Measurements from ENCODE around the gene GUCY1A2. TPM values are rescaled to one million over a fixed set of nuclear protein-coding genes. Genes with fewer than 3 reads are reported as not detected.

GUCY1A2 gene
- total RNA-seq, 2 donors from 2014 or later: 0.06 to 0.08 TPM

DNA sequence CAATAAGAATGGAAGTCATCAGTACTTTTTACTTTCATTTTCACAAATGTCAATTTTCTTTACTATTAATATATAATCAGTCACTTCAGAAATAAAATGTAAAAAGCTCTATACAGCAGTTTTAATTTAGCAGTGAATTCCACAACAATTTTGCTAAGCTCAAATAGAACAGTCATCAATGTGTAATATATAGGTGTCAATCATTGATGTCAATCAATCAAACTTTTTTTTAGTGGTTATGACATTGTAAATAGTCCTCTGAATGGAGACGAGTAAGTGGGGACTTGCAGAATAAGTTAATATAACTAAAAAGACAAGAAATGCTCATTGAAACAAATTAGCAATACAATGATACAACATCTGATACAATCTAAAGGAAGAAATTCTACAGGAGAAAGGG, 327.4 kb downstream of the GUCY1A2 start:
- no peak for ATAC-seq (replicated peaks)
- Mint-ChIP-seq H3K36me3 (ENCODE audit: low read depth) (no peaks in the 10 kb centered on the region), H3K4me3 (no peak overlapping the region), H3K4me1 (no peaks in the 10 kb centered on the region), H3K9me3 (peaks cover 6% of the 10 kb centered on the region), H3K27me3 (no peaks in the 10 kb centered on the region), H3K27ac (no peak overlapping the region)

GRCh38 chr11:106684944-106685343, 333.3 kb downstream of the GUCY1A2 start:
- ATAC-seq (replicated peaks): no peak
- H3K27ac Mint-ChIP-seq: no peak overlapping the region
- no peaks in the 10 kb centered on the region for H3K36me3 Mint-ChIP-seq (ENCODE audit: low read depth)
- no peaks in the 10 kb centered on the region for H3K4me1 Mint-ChIP-seq
- H3K27me3 Mint-ChIP-seq: no peaks in the 10 kb centered on the region
- no peak overlapping the region for H3K4me3 Mint-ChIP-seq
- peaks cover 6% of the 10 kb centered on the region for H3K9me3 Mint-ChIP-seq

- no peaks in the 10 kb centered on the region for H3K27me3 Mint-ChIP-seq
- H3K9me3 Mint-ChIP-seq: peaks cover 6% of the 10 kb centered on the region
- no peak for ATAC-seq (replicated peaks)
- no peaks in the 10 kb centered on the region for H3K4me1 Mint-ChIP-seq
- H3K27ac Mint-ChIP-seq: no peak overlapping the region
- H3K4me3 Mint-ChIP-seq: no peak overlapping the region
- H3K36me3 Mint-ChIP-seq (ENCODE audit: low read depth): no peaks in the 10 kb centered on the region
These were observed 334.8 kb downstream of the GUCY1A2 start for GRCh38 chr11:106683435-106683834.

DNA sequence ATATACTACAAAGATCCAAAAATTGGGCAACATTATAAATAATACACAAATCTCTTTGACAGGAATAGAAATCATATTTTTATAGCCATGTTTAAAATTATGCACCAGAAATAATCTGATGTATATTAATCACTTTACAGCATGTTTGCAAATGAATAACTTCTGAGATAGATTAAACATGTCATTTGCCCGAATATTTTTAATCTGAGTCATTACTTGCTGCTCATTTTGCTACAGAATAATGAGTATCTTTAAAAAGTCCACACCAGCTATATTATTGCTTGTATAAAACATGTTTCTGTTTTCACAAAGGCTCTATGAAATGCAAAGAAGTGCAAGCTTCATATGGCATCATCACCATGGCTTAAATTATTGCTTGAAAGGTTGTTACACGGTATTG, 336.8 kb downstream of the GUCY1A2 start:
- ATAC-seq (replicated peaks): no peak
- Mint-ChIP-seq H3K36me3 (ENCODE audit: low read depth) (no peaks in the 10 kb centered on the region), H3K4me3 (no peak overlapping the region), H3K27ac (no peak overlapping the region), H3K4me1 (no peaks in the 10 kb centered on the region), H3K9me3 (peaks cover 3% of the 10 kb centered on the region), H3K27me3 (no peaks in the 10 kb centered on the region)

GRCh38 chr11:106679581-106679980, 338.7 kb downstream of the GUCY1A2 start:
- no peaks in the 10 kb centered on the region for H3K36me3 Mint-ChIP-seq (ENCODE audit: low read depth)
- no peak overlapping the region for H3K27ac Mint-ChIP-seq
- H3K4me3 Mint-ChIP-seq: no peak overlapping the region
- ATAC-seq (replicated peaks): no peak
- H3K27me3 Mint-ChIP-seq: no peaks in the 10 kb centered on the region
- peaks cover 3% of the 10 kb centered on the region for H3K9me3 Mint-ChIP-seq
- no peaks in the 10 kb centered on the region for H3K4me1 Mint-ChIP-seq

GRCh38 chr11:106679181-106679580, 339.1 kb downstream of the GUCY1A2 start:
- H3K27me3 Mint-ChIP-seq: no peaks in the 10 kb centered on the region
- H3K4me3 Mint-ChIP-seq: no peak overlapping the region
- ATAC-seq (replicated peaks): no peak
- H3K4me1 Mint-ChIP-seq: no peaks in the 10 kb centered on the region
- H3K27ac Mint-ChIP-seq: no peak overlapping the region
- H3K36me3 Mint-ChIP-seq (ENCODE audit: low read depth): no peaks in the 10 kb centered on the region
- H3K9me3 Mint-ChIP-seq: peaks cover 3% of the 10 kb centered on the region

- Mint-ChIP-seq H3K9me3 (peaks cover 4% of the 10 kb centered on the region), H3K27me3 (no peaks in the 10 kb centered on the region), H3K4me1 (no peaks in the 10 kb centered on the region), H3K36me3 (ENCODE audit: low read depth) (no peaks in the 10 kb centered on the region), H3K4me3 (no peak overlapping the region), H3K27ac (no peak overlapping the region)
- no peak for ATAC-seq (replicated peaks)
These were observed 348.2 kb downstream of the GUCY1A2 start for GRCh38 chr11:106670069-106670468.

DNA sequence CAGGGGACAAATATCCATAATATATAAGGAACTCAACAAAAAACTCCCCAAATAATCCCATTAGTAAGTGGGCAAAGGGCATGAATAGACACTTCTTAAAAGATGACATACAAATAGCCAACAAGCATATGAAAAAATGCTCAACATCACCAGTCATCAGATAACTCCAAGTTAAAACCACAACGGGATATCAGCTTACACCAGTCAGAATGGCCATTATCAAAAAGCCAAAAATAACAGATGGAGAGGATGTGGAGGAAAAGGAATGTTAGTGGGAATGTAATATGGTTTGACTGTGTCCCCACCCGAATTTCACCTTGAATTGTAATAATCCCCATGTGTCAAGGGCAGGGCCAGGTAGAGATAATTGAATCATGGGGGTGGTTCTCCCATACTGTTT, 350.1 kb downstream of the GUCY1A2 start:
- H3K36me3 Mint-ChIP-seq (ENCODE audit: low read depth): no peaks in the 10 kb centered on the region
- no peak overlapping the region for H3K4me3 Mint-ChIP-seq
- ATAC-seq (replicated peaks): no peak
- no peaks in the 10 kb centered on the region for H3K4me1 Mint-ChIP-seq
- no peaks in the 10 kb centered on the region for H3K27me3 Mint-ChIP-seq
- peaks cover 8% of the 10 kb centered on the region for H3K9me3 Mint-ChIP-seq
- no peak overlapping the region for H3K27ac Mint-ChIP-seq

DNA sequence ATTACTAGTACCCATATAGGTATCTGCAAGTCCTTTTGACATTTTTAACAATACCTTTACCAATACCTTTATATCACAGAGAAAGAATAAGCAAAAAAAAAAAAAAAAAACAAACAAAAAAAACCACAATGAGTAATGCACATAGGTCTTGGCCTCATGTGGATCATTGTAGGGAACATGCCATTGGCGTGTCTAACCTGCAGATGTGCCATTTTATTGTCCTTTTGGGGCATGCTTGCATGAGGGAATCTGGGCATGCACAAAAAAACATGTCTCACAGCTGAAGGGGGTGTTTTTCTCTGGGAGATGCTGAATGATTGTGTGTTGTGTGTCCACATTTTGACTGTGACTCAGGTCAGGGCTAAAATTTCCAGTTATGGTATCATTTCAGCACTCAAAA, 361.6 kb downstream of the GUCY1A2 start:
- H3K4me1 Mint-ChIP-seq: no peaks in the 10 kb centered on the region
- H3K27me3 Mint-ChIP-seq: no peaks in the 10 kb centered on the region
- H3K4me3 Mint-ChIP-seq: no peak overlapping the region
- no peak overlapping the region for H3K27ac Mint-ChIP-seq
- ATAC-seq (replicated peaks): no peak
- H3K36me3 Mint-ChIP-seq (ENCODE audit: low read depth): no peaks in the 10 kb centered on the region
- H3K9me3 Mint-ChIP-seq: peaks cover 3% of the 10 kb centered on the region

GRCh38 chr11:106644824-106645223, 373.5 kb downstream of the GUCY1A2 start:
- Mint-ChIP-seq H3K4me3 (no peak overlapping the region), H3K4me1 (no peaks in the 10 kb centered on the region), H3K27me3 (no peaks in the 10 kb centered on the region), H3K9me3 (peaks cover 8% of the 10 kb centered on the region), H3K36me3 (ENCODE audit: low read depth) (no peaks in the 10 kb centered on the region), H3K27ac (no peak overlapping the region)
- ATAC-seq (replicated peaks): no peak

DNA sequence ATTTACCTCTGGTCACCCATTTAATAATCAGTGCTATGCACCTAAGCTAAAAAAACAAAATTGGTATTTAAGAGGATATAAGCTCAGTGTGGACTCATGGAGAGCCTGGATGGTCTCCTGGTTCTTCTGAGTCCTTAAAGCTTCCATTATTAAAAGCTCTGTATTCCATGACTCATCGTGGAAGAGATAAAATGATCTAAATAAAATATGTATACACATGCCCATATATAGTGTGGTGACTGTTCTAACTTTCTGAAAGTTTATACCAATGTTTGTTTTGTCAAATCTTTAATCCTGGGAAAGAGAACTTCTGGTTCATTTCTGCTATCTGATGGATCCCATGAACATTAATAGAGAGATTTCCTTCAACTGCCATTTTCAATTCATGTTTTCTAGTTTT, 375.9 kb downstream of the GUCY1A2 start:
- Mint-ChIP-seq H3K27ac (no peak overlapping the region), H3K4me3 (no peak overlapping the region), H3K4me1 (no peaks in the 10 kb centered on the region), H3K27me3 (no peaks in the 10 kb centered on the region), H3K36me3 (ENCODE audit: low read depth) (no peaks in the 10 kb centered on the region), H3K9me3 (peaks cover 8% of the 10 kb centered on the region)
- ATAC-seq (replicated peaks): no peak

GRCh38 chr11:106632283-106632682, 386.0 kb downstream of the GUCY1A2 start:
- no peak for ATAC-seq (replicated peaks)
- H3K27ac Mint-ChIP-seq: no peak overlapping the region
- H3K4me1 Mint-ChIP-seq: no peaks in the 10 kb centered on the region
- peaks cover 3% of the 10 kb centered on the region for H3K9me3 Mint-ChIP-seq
- no peak overlapping the region for H3K4me3 Mint-ChIP-seq
- H3K27me3 Mint-ChIP-seq: no peaks in the 10 kb centered on the region
- H3K36me3 Mint-ChIP-seq (ENCODE audit: low read depth): no peaks in the 10 kb centered on the region

- ATAC-seq (replicated peaks): no peak
- no peaks in the 10 kb centered on the region for H3K27me3 Mint-ChIP-seq
- no peak overlapping the region for H3K27ac Mint-ChIP-seq
- H3K36me3 Mint-ChIP-seq (ENCODE audit: low read depth): no peaks in the 10 kb centered on the region
- H3K4me3 Mint-ChIP-seq: no peak overlapping the region
- H3K4me1 Mint-ChIP-seq: no peaks in the 10 kb centered on the region
- peaks cover 10% of the 10 kb centered on the region for H3K9me3 Mint-ChIP-seq
These were observed 390.6 kb downstream of the GUCY1A2 start for GRCh38 chr11:106627694-106628093.

DNA sequence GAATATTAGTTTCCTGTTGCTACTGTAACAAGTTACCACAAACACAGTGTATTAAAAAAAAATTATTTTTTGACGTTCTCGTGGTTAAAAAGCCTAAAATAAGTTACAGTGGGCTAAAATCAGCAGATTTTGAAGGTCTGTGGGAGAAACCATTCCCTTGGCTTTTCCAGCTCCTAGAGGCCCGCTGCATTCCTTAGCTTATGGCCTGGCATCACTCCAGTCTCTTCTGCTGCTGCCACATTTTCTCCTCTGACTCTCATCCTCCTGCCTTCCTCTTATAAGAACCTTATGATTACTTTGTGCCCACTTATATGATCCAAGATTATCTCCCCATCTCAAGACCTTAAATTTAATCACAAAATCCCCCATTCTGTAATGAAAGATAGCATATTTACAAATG, 392.7 kb downstream of the GUCY1A2 start:
- no peak for ATAC-seq (replicated peaks)
- Mint-ChIP-seq H3K27ac (no peak overlapping the region), H3K4me1 (no peaks in the 10 kb centered on the region), H3K27me3 (no peaks in the 10 kb centered on the region), H3K4me3 (no peak overlapping the region), H3K36me3 (ENCODE audit: low read depth) (no peaks in the 10 kb centered on the region), H3K9me3 (peaks cover 13% of the 10 kb centered on the region)

DNA sequence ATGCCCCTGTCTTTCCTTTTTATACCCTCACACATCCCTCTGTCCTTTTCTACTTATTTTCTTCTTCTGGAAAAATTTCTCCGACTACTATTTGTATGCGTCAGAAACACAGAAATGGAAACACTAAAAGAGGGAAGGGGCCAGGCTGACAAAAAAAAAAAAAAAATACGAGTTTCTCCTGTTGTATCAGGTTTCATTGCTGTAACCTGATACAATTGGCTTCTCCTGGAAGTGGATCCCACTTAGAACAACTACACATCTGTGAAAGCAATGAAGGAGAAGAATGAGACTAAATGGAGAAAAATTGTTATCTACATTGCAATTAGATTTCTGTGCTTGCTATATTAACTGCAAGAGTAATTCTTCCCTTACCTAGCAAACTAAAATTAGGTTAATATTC, 393.9 kb downstream of the GUCY1A2 start:
- no peak for ATAC-seq (replicated peaks)
- Mint-ChIP-seq H3K27me3 (no peaks in the 10 kb centered on the region), H3K36me3 (ENCODE audit: low read depth) (no peaks in the 10 kb centered on the region), H3K4me1 (no peaks in the 10 kb centered on the region), H3K27ac (no peak overlapping the region), H3K4me3 (no peak overlapping the region), H3K9me3 (peaks cover 14% of the 10 kb centered on the region)

Data from activated T-helper 17 cell treated with anti-CD3 and anti-CD28 coated beads, Interleukin-2, amount 50 U/mL, for 72 hours (primary cell).